Neuronal stem cell (in vitro differentiated cells): ENCODE measurements around the gene DDX46.

Experiments
- DNase-seq: peaks from one replicate; pipeline ENCODE4 v3.0.0-alpha.2; 2013; ENCODE audit warnings: low spot score
- H2AFZ ChIP-seq: one replicate; pipeline ENCODE4 v1.6.1; 2013; ENCODE audit warnings: mild to moderate bottlenecking, low read length, inconsistent platforms
- H2AK5ac ChIP-seq: 2 replicates; pipeline ENCODE4 v1.6.1; 2013; ENCODE audit warnings: low read depth, mild to moderate bottlenecking, inconsistent platforms, low read length, moderate library complexity, mixed read lengths
- H2BK120ac ChIP-seq: 2 replicates; pipeline ENCODE4 v1.6.1; 2013; ENCODE audit warnings: low read depth, mild to moderate bottlenecking, inconsistent platforms, low read length, moderate library complexity, mixed read lengths
- H2BK12ac ChIP-seq: one replicate; pipeline ENCODE4 v1.6.1; 2013; ENCODE audit warnings: low read length, inconsistent platforms
- H2BK15ac ChIP-seq: 2 replicates; pipeline ENCODE4 v1.6.1; 2013; ENCODE audit warnings: mild to moderate bottlenecking, low read length, inconsistent platforms, mixed read lengths
- H2BK5ac ChIP-seq: one replicate; pipeline ENCODE4 v1.6.1; 2013; ENCODE audit warnings: inconsistent platforms, mild to moderate bottlenecking, low read length, moderate library complexity
- H3K14ac ChIP-seq: one replicate; pipeline ENCODE4 v1.6.1; 2013; ENCODE audit warnings: low read length, inconsistent platforms
- H3K18ac ChIP-seq: 2 replicates; pipeline ENCODE4 v1.6.1; 2013; ENCODE audit warnings: low read length, inconsistent platforms
- H3K23ac ChIP-seq: 2 replicates; pipeline ENCODE4 v1.6.1; 2013; ENCODE audit warnings: low read depth, mild to moderate bottlenecking, mixed read lengths, low read length, inconsistent platforms; ENCODE audit not compliant: poor library complexity
- H3K27ac ChIP-seq: replicated peaks from 3 replicates; pipeline ENCODE4 v1.5.1; 2013; ENCODE audit warnings: low read length, inconsistent platforms
- H3K27me3 ChIP-seq, 3 experiments: 2 replicates each; pipeline ENCODE4 v1.6.1; 2013; ENCODE audit warnings: low read length in 3 of 3, mild to moderate bottlenecking in 2 of 3, inconsistent platforms in 1 of 3, low read depth in 1 of 3, mixed read lengths in 1 of 3, moderate library complexity in 1 of 3; ENCODE audit not compliant: control insufficient read depth in 3 of 3, insufficient read depth in 3 of 3
- H3K36me3 ChIP-seq, 2 donors: replicated peaks in 1 of 2; 2 replicates each; pipeline ENCODE4 v1.6.1; 2013; ENCODE audit warnings: low read length in 2 of 2; ENCODE audit not compliant: control insufficient read depth in 2 of 2, insufficient read depth in 2 of 2
- H3K4ac ChIP-seq: 2 replicates; pipeline ENCODE4 v1.6.1; 2013; ENCODE audit warnings: inconsistent platforms, mild to moderate bottlenecking, low read length, moderate library complexity
- H3K4me1 ChIP-seq, 2 donors: 1 replicate in 1 of 2; 2 replicates in 1 of 2; pipeline ENCODE4 v1.6.1; 2013; ENCODE audit warnings: low read length in 2 of 2, low read depth in 1 of 2; ENCODE audit not compliant: control insufficient read depth in 2 of 2, insufficient read depth in 1 of 2
- H3K4me2 ChIP-seq: one replicate; pipeline ENCODE4 v1.6.1; 2013; ENCODE audit warnings: mild to moderate bottlenecking, low read length, inconsistent platforms; ENCODE audit not compliant: insufficient read depth, poor library complexity, severe bottlenecking
- H3K4me3 ChIP-seq, 2 donors: 2 replicates each; pipeline ENCODE4 v1.5.1; 2013; ENCODE audit warnings: low read length in 2 of 2, mild to moderate bottlenecking in 2 of 2, inconsistent platforms in 1 of 2, moderate library complexity in 1 of 2
- H3K79me1 ChIP-seq: one replicate; pipeline ENCODE4 v1.6.1; 2013; ENCODE audit warnings: low read depth, mild to moderate bottlenecking, inconsistent platforms, low read length, moderate library complexity
- H3K9ac ChIP-seq: one replicate; pipeline ENCODE4 v1.6.1; 2013; ENCODE audit warnings: mild to moderate bottlenecking, low read depth, low read length, inconsistent platforms; ENCODE audit not compliant: poor library complexity
- H3K9me3 ChIP-seq, 2 donors: replicated peaks in 1 of 2; 2 replicates each; pipeline versions ENCODE3 to v1.6.1; 2013; ENCODE audit warnings: low read length in 2 of 2, mild to moderate bottlenecking in 2 of 2, inconsistent platforms in 1 of 2, low read depth in 1 of 2, mixed read lengths in 1 of 2, moderate library complexity in 1 of 2; ENCODE audit not compliant: control insufficient read depth in 2 of 2, insufficient read depth in 1 of 2
- H4K8ac ChIP-seq: one replicate; pipeline ENCODE4 v1.6.1; 2013; ENCODE audit warnings: low read depth, mild to moderate bottlenecking, inconsistent platforms, low read length, moderate library complexity
- H4K91ac ChIP-seq: one replicate; pipeline ENCODE4 v1.6.1; 2013; ENCODE audit warnings: low read length, low read depth, mild to moderate bottlenecking, inconsistent platforms; ENCODE audit not compliant: poor library complexity
- WGBS, 2 donors: extraction: QIAGEN DNeasy Blood & Tissue Kit; methylation state at CpG; one replicate each; pipeline ENCODE4 v1.1.7; 2013; ENCODE audit warnings: missing lambda C conversion rate in 2 of 2, mixed read lengths in 1 of 2; ENCODE audit not compliant: insufficient read length in 2 of 2, insufficient replicate concordance in 1 of 2; ENCODE audit errors: extremely low coverage in 2 of 2; 5-methylcytosine and 5-hydroxymethylcytosine counted together

The DDX46 gene

DNA sequence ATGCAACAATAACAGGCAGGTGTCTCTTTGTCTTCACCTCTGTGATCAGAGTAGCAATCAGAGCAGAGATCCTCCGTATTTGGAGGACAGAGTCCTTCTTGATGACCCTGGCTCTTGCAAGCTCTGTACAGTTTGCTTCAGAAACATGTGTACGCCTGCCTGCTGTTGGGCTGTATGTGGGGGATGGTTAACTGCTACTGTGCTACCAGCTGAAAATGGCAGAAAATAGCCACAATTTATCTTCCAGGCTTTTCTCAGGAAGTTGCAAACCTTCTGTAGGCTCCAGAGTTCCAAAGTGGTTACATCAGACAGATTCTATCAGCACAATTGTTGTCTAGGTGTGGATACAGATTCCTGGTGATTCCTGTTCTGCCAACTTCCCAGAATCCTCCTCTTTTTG is 35.5 kb downstream of the DDX46 start:
- H2AFZ ChIP-seq, result no peak overlapping the region
- no peak for DNase-seq
- no peaks in the 10 kb centered on the region for H3K79me1 ChIP-seq
- no peak overlapping the region for H3K18ac ChIP-seq
- H3K27me3 ChIP-seq, result no peaks in the 10 kb centered on the region
- peaks cover 24 to 96% of the 10 kb centered on the region in 2 donors for H3K36me3 ChIP-seq
- H4K8ac ChIP-seq, result no peak overlapping the region
- H3K4ac ChIP-seq, result no peak overlapping the region
- no peak overlapping the region for H3K27ac ChIP-seq
- no peak overlapping the region for H2BK12ac ChIP-seq
- H2AK5ac ChIP-seq, result no peak overlapping the region
- no peaks in the 10 kb centered on the region for H3K9me3 ChIP-seq
- no peak overlapping the region for H4K91ac ChIP-seq
- H3K4me1 ChIP-seq, result no peaks in the 10 kb centered on the region
- H2BK15ac ChIP-seq, result no peak overlapping the region
- no peak overlapping the region for H2BK5ac ChIP-seq
- H3K9ac ChIP-seq, result no peak overlapping the region
- H3K23ac ChIP-seq, result no peak overlapping the region
- no peak overlapping the region for H2BK120ac ChIP-seq
- no peak overlapping the region for H3K14ac ChIP-seq
- no CpG with 5 or more reads among the region's 2 CpGs for WGBS, 2 donors
- no peak overlapping the region for H3K4me2 ChIP-seq
- H3K4me3 ChIP-seq, result no peak overlapping the region

DNA sequence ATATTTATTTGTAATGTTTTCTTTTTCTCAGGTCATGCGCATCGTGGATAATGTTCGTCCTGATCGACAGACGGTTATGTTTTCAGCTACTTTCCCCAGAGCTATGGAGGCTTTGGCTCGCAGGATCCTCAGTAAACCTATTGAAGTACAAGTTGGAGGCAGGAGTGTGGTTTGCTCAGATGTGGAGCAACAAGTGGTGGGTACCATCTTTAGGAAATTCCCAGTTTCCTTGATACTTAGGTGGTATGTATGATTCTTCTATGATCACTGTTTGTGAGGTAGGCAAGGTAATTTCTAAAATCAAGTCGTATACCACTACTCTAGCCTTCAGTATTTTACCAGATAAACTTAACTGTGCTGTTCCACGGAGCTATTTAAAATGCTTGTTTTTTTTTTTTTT is 36.2 kb downstream of the DDX46 start:
- H3K18ac ChIP-seq, result no peak overlapping the region
- no peak overlapping the region for H2BK12ac ChIP-seq
- H3K9ac ChIP-seq, result no peak overlapping the region
- no peak overlapping the region for H3K27ac ChIP-seq
- H3K9me3 ChIP-seq, result no peaks in the 10 kb centered on the region
- no peak overlapping the region for H4K91ac ChIP-seq
- no peak overlapping the region for H3K14ac ChIP-seq
- no peaks in the 10 kb centered on the region for H3K27me3 ChIP-seq
- no peak overlapping the region for H2AFZ ChIP-seq
- no peak overlapping the region for H3K4ac ChIP-seq
- no peak for DNase-seq
- no peaks in the 10 kb centered on the region for H3K4me1 ChIP-seq
- H2AK5ac ChIP-seq, result no peak overlapping the region
- H3K23ac ChIP-seq, result no peak overlapping the region
- H2BK15ac ChIP-seq, result no peak overlapping the region
- no peak overlapping the region for H4K8ac ChIP-seq
- H3K79me1 ChIP-seq, result no peaks in the 10 kb centered on the region
- H3K4me2 ChIP-seq, result no peak overlapping the region
- H3K4me3 ChIP-seq, result no peak overlapping the region
- H3K36me3 ChIP-seq, result peaks cover 24 to 96% of the 10 kb centered on the region in 2 donors
- H2BK120ac ChIP-seq, result no peak overlapping the region
- H2BK5ac ChIP-seq, result no peak overlapping the region
- no CpG with 5 or more reads among the region's 8 CpGs for WGBS, 2 donors

DNA sequence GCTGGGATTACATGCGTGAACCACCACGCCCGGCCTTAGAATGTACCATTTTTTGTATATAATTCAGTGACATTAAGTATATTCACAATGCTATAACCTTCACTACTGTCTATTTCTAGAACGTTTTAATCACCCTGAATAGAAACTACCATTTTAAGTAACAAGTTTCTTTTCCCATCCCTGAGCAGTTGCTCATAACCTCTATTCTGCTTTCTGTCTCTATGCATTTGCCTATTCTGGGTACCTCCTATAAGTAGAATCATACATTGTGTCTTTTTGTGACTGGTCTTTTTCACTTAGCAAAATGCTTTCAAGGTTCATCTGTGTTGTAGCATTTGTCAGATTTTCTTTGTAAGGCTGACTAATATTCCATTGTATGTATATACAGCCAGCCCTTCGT is 39.9 kb downstream of the DDX46 start:
- Histone ChIP-seq H4K91ac (no peak overlapping the region), H3K4ac (no peak overlapping the region), H3K9me3 (no peaks in the 10 kb centered on the region), H3K4me1 (no peaks in the 10 kb centered on the region), H2AFZ (no peak overlapping the region), H3K79me1 (no peaks in the 10 kb centered on the region), H2BK12ac (no peak overlapping the region), H3K14ac (no peak overlapping the region), H3K23ac (no peak overlapping the region), H4K8ac (no peak overlapping the region), H3K4me3 (no peak overlapping the region), H3K4me2 (no peak overlapping the region), H3K18ac (no peak overlapping the region), H2AK5ac (no peak overlapping the region), H3K27ac (no peak overlapping the region), H2BK15ac (no peak overlapping the region), H2BK5ac (no peak overlapping the region), H3K27me3 (no peaks in the 10 kb centered on the region), H3K9ac (no peak overlapping the region), H2BK120ac (no peak overlapping the region), H3K36me3 (peaks cover 22 to 96% of the 10 kb centered on the region in 2 donors)
- WGBS, 2 donors, result no CpG with 5 or more reads among the region's 5 CpGs
- DNase-seq, result no peak

DNA sequence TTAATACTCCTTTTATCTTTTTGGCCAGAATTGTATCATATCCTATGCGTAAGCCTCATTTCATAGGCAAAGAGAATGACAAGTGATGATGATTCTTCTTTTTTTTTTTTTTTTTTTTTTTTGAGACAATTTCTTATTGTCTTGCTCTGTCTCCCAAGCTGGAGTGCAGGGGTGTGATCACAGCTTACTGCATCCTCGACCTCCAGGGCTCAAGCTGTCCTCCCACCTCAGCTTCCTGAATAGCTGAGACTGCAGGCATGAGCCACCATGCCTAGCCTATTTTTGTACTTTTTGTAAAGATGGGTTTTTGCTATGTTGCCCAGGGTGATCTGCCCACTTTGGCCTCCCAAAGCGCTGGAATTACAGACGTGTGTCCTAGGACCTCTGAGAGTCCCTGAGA is 45.2 kb downstream of the DDX46 start:
- Histone ChIP-seq H3K4me3 (no peak overlapping the region), H3K4ac (no peak overlapping the region), H3K18ac (no peak overlapping the region), H3K27ac (no peak overlapping the region), H3K79me1 (no peaks in the 10 kb centered on the region), H2AFZ (no peak overlapping the region), H4K91ac (no peak overlapping the region), H3K36me3 (peaks cover 7 to 97% of the 10 kb centered on the region in 2 donors), H3K23ac (no peak overlapping the region), H3K4me2 (no peak overlapping the region), H2BK15ac (no peak overlapping the region), H3K9ac (no peak overlapping the region), H3K14ac (no peak overlapping the region), H4K8ac (no peak overlapping the region), H3K9me3 (no peaks in the 10 kb centered on the region), H2BK5ac (no peak overlapping the region), H3K27me3 (no peaks in the 10 kb centered on the region), H2BK120ac (no peak overlapping the region), H2BK12ac (no peak overlapping the region), H2AK5ac (no peak overlapping the region), H3K4me1 (no peaks in the 10 kb centered on the region)
- no peak for DNase-seq
- WGBS, 2 donors, result no CpG with 5 or more reads among the region's 4 CpGs
